Stimulated activated effector memory CD8-positive, alpha-beta T cell treated with anti-CD3 and anti-CD28 coated beads, Interleukin-12 subunit alpha, Interleukin-12 subunit beta, amount 100 ng/mL, for 72 hours (primary cell): ENCODE measurements around the gene SERPINE3.

Experiments used
- ATAC-seq: fragments of 150-1000 bp; cut with Tn5 transposase; 2 replicates; pipeline ENCODE4 v1.10.0; 2021
- DNase-seq, 2 donors: peaks; one replicate each; pipeline ENCODE4 v3.0.0; 2021 to 2022; ENCODE audit warnings: low spot score in 2 of 2
- H3K27ac Mint-ChIP-seq: one replicate; pipeline ENCODE4 v1.8.0; 2022; ENCODE audit warnings: mild to moderate bottlenecking, mixed read lengths
- H3K36me3 Mint-ChIP-seq: one replicate; pipeline ENCODE4 v1.8.0; 2022; ENCODE audit warnings: mild to moderate bottlenecking, mixed read lengths
- H3K4me1 Mint-ChIP-seq: one replicate; pipeline ENCODE4 v1.8.0; 2022; ENCODE audit warnings: mixed read lengths
- H3K4me3 Mint-ChIP-seq: one replicate; pipeline ENCODE4 v1.8.0; 2022; ENCODE audit warnings: mild to moderate bottlenecking, mixed read lengths
- H3K9me3 Mint-ChIP-seq: one replicate; pipeline ENCODE4 v1.8.0; 2022; ENCODE audit warnings: mixed read lengths

The SERPINE3 gene

DNA sequence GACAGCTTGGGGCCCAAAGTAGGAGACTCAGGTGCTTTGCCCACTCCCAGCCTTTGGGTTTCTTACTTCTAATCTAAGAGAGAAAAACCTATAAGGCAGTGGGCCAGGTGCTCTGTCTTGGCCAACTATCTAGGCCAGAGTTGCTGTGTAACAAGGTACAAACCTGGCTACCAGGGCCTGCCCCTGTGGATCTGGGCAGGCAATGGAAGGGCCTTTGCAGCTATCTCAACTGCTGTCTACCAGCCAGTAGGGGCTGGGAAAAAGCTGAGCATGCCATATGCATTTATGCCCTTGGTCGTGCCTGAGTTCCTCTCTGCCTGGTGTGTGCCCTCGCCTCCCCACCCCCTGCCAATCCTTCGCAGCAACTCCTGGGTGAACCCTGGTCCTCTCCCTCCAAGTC is 16.7 kb upstream of the SERPINE3 start:
- DNase-seq (no peak), ATAC-seq (no peak)
- H3K4me1 Mint-ChIP-seq: peaks cover 5% of the 10 kb centered on the region
- H3K9me3 Mint-ChIP-seq: no peaks in the 10 kb centered on the region
- no peaks in the 10 kb centered on the region for H3K36me3 Mint-ChIP-seq
- H3K27ac Mint-ChIP-seq: no peak overlapping the region
- no peak overlapping the region for H3K4me3 Mint-ChIP-seq

DNA sequence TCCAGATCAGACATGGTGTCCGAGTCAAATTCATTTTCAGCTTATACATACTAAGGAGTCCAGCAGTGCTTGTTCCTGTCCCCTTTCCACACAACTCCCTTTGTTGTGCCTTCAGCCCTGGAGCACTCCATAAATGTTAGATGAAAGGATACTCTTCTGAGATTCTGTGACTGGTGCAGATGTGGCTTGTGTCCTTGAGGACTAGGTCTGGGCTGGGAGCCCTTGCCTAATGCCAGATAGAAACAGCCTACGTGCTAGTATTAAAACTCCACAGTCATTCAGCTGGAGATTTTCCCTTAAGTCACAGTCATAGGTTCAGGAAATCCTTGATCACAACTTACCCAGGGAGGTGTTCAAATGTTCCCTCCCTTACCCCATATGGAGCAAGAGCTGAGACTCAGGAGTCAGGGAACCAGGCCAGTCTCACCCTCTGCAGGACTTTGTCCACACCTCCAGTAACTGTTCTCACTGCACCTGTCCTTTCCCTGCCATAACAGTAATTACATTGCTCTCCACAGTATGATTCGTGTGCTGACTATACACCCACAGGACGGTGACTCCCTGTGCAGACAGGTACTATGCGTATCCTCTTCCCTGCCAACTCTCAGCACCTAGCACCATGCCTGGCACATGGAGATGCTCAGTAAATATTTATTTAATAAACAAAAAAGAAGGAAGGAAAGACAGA is 15.5 kb upstream of the SERPINE3 start:
- Mint-ChIP-seq H3K9me3 (no peaks in the 10 kb centered on the region), H3K4me3 (no peak overlapping the region), H3K27ac (no peak overlapping the region), H3K36me3 (no peaks in the 10 kb centered on the region), H3K4me1 (peaks cover 5% of the 10 kb centered on the region)
- DNase-seq: no peak
- ATAC-seq: no peak

DNA sequence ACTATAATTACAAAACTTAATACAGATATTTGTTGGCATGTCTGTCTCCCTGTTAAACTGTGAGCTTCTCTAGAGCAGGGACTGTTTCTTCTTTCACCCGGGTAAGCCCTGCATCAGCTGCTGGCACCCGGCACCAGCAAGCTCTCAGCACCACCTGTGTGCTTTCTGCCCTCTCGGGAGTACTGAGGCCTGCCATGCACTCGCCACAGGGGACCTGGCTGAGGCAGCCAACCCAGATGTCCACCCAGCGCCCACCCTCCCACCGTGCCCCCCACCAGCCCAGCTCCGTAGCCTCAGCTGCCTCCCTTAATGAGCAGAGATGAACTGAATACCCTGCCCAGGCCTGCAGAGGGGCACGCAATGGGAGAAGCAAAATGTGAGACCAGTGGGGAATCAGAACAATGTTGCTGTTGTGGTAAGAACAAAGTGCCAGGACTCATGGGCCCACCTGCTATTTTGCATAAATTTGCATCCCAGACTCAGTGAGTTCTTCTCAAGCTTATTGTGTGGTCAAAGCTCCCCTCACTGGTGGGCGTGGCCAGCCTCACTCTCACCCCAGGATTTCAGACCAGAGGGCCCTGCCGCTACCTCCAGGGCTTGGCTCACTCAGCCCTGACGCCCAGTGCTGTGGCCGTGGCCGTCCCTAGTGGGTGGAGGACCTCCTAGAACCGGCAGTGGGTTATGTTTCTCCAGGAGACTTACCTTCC is 14.6 kb upstream of the SERPINE3 start:
- no peak overlapping the region for H3K27ac Mint-ChIP-seq
- no peak for ATAC-seq
- H3K4me1 Mint-ChIP-seq: peaks cover 5% of the 10 kb centered on the region
- H3K36me3 Mint-ChIP-seq: no peaks in the 10 kb centered on the region
- no peaks in the 10 kb centered on the region for H3K9me3 Mint-ChIP-seq
- no peak overlapping the region for H3K4me3 Mint-ChIP-seq
- DNase-seq: no peak

DNA sequence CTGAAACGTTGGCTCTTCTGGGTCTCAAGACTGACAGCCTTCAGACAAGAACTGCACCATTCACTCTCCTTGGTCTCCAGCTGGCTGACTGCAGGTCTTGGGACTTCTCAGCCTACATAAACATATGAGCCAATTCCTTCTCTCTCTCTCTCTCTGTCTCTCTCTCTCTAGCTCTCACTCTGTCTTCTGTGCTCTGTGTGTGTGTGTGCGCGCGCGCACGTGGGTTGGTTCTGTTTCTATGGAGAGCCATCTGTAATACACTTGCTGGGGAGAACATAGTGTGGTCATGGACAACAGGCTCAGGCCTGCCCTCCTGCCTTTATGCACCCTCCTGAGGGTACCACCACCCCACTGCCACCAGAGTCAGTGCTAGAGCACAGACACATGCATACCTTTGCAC is 13.7 kb upstream of the SERPINE3 start:
- H3K36me3 Mint-ChIP-seq: no peaks in the 10 kb centered on the region
- DNase-seq: no peak
- H3K27ac Mint-ChIP-seq: no peak overlapping the region
- H3K4me3 Mint-ChIP-seq: no peak overlapping the region
- ATAC-seq: no peak
- no peaks in the 10 kb centered on the region for H3K9me3 Mint-ChIP-seq
- peaks cover 10% of the 10 kb centered on the region for H3K4me1 Mint-ChIP-seq

DNA sequence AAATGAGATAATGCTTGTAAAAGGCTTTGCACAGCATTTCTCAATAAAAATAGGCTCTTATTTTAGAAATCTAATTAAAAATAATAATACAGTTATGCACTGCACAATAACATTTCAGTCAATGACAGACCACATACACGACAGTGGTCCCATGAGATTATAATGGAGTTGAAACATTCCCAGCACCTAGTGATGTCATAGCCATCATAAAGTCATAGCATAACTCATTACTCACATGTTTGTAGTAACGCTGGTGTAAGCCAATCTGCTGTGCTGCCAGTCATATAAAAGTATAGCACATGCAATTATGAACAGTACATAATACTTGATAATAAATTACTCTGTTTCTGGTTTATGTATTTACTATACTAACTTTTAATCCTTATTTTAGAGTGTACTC is 12.7 kb upstream of the SERPINE3 start:
- Mint-ChIP-seq H3K27ac (no peak overlapping the region), H3K9me3 (no peaks in the 10 kb centered on the region), H3K36me3 (no peaks in the 10 kb centered on the region), H3K4me1 (peaks cover 18% of the 10 kb centered on the region), H3K4me3 (no peak overlapping the region)
- DNase-seq: no peak
- ATAC-seq: no peak

DNA sequence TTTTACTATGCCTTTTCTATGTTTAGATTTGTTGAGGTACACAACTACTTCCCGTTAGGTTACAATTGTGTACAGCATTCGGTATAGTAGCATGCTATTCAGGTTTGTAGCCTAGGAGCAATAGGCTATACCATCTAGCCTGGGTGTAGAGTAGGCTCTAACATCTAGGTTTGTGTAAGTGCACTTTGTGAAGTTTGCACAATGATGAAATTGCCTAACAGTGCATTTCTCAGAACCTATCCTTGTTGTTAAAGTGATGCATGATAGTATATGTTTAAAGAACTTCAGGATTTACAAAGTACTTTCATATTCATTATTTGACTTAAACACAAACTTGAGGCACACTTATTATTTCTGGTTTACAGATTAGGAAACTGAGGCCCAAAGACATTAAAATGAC is 11.5 kb upstream of the SERPINE3 start:
- no peak overlapping the region for H3K4me3 Mint-ChIP-seq
- H3K9me3 Mint-ChIP-seq: no peaks in the 10 kb centered on the region
- ATAC-seq (no peak), DNase-seq (no peak)
- H3K36me3 Mint-ChIP-seq: no peaks in the 10 kb centered on the region
- no peak overlapping the region for H3K27ac Mint-ChIP-seq
- H3K4me1 Mint-ChIP-seq: peaks cover 18% of the 10 kb centered on the region

DNA sequence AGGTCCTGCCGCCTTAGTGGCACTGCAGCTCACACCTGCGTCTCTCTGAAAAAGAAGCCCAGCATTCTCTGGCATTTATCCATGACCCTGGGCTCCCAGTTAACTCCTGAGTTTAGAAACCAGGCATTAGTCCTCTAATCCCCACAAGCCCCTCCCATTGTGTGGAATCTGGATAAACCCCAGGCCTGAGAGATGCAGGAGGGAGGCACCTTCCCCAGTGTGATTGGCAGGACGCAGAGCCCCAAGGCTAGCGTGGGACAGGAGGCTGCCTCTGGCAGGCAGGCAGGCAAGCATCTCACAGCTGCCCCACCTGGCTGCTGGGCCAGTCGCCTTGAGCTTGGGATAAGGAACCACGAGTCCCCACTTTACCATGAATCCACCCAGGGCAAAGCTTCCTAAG is 11.0 kb upstream of the SERPINE3 start:
- Mint-ChIP-seq H3K36me3 (no peaks in the 10 kb centered on the region), H3K27ac (no peak overlapping the region), H3K4me3 (no peak overlapping the region), H3K9me3 (no peaks in the 10 kb centered on the region), H3K4me1 (peaks cover 14% of the 10 kb centered on the region)
- peak in 1 of 2 donors; percentile 22 for DNase-seq
- no peak for ATAC-seq

DNA sequence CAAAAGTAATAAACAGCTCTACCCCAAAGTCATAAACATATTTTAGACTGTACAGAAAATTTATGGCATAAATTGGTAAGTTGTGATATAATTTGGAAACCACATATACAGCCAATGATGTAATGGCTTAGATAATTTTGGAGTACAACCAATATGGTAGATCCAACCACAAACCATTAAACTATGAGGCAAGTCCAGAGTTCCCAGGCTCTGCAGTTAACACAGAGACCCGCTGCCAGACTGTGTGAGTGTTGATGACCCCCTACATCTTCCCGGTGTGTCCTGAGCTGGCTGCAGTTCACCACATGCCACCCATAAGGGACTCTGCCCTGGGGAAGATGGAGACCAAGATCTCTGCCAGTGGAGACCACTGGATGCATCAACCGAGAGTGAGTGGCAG is 9.9 kb upstream of the SERPINE3 start:
- no peak for ATAC-seq
- no peak overlapping the region for H3K27ac Mint-ChIP-seq
- DNase-seq: peak in 1 of 2 donors; percentile 26
- no peak overlapping the region for H3K4me3 Mint-ChIP-seq
- H3K36me3 Mint-ChIP-seq: no peaks in the 10 kb centered on the region
- H3K9me3 Mint-ChIP-seq: no peaks in the 10 kb centered on the region
- H3K4me1 Mint-ChIP-seq: peaks cover 13% of the 10 kb centered on the region

DNA sequence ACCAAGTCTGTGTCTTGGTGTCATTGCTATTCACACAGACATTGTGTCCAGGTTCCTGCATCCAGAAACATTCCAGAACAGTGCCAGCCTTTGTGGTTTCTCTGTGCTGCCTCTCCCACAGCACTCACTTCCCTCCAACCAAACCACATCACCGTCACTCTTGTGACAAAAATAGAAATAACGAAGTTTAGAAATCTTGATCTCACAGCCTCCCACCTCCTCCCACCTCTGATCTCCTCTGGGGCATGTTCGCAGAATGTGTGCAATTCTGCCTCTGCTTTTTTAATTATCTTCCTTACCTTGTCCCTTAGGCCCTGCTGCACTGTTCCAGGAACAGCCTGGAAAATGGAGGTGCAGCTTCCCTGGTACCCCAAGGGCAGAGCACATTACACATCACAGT is 8.7 kb upstream of the SERPINE3 start:
- DNase-seq (no peak), ATAC-seq (no peak)
- Mint-ChIP-seq H3K4me3 (no peak overlapping the region), H3K36me3 (no peaks in the 10 kb centered on the region), H3K27ac (peak overlapping the region; percentile 10), H3K9me3 (no peaks in the 10 kb centered on the region), H3K4me1 (peaks cover 13% of the 10 kb centered on the region)

DNA sequence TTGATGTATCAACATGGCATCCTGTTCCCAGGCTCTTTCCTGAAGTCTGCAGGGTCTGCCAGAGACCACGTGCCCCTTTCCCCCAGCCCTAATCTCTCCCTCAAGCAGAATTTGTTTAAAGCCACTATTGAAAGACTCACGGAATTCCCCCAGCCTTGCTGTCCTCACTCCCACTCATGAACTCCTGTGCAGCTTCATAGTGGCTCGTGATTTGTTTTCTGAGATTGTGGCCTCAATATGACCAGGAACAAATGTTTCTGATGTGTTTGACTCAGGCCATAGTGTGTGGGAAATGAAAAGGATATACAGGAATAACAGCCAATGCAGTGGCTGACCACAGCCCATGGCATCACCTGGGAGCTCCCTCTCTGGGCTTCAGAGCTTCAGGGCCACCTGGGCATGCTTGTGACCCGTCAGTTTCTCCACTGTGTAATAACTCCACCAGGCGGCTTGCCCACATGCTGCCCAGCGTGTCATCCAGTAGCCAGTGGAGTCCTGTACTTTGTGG is 8.1 kb upstream of the SERPINE3 start:
- Mint-ChIP-seq H3K9me3 (no peaks in the 10 kb centered on the region), H3K4me1 (peaks cover 13% of the 10 kb centered on the region), H3K36me3 (no peaks in the 10 kb centered on the region), H3K4me3 (no peak overlapping the region), H3K27ac (peak overlapping the region; percentile 10)
- DNase-seq (no peak), ATAC-seq (peak; percentile 58)

DNA sequence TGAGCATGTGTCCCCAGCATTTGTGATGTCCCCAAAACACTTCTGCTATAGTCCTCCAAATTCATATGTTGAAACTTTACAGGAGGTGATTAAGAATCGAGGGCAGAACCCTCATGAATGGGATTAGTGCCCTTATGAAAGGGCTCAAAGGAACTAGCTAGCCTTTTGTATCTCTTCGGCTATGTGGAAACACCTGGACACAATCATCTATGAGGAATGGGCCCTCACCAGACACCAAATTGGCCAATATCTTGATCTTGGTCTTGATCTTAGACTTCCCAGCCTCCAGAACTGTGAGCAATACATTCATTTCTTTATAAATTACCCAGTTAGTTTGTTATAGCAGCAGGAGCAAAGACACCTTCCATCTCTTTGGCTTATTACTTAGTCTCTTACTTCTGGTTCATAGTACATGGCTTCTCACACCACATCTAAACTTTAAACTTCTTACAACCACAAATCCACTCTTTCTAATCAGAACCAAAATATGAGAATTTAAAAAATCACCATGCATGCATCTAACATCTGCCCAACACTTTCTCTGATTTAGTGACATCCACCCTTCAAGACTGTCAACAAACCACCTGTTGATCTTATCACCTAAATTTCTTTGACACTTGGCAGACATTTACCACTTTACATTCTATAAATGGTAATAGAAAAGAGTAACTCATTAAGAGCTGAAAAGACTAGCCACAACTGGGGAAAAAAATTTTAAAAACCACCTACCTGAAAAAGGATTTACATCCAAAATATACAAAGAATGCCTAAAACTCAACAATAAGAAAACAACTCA is 6.7 kb upstream of the SERPINE3 start:
- H3K9me3 Mint-ChIP-seq: no peaks in the 10 kb centered on the region
- no peak overlapping the region for H3K27ac Mint-ChIP-seq
- no peak for DNase-seq
- H3K4me1 Mint-ChIP-seq: peaks cover 13% of the 10 kb centered on the region
- ATAC-seq: no peak
- no peaks in the 10 kb centered on the region for H3K36me3 Mint-ChIP-seq
- H3K4me3 Mint-ChIP-seq: no peak overlapping the region

DNA sequence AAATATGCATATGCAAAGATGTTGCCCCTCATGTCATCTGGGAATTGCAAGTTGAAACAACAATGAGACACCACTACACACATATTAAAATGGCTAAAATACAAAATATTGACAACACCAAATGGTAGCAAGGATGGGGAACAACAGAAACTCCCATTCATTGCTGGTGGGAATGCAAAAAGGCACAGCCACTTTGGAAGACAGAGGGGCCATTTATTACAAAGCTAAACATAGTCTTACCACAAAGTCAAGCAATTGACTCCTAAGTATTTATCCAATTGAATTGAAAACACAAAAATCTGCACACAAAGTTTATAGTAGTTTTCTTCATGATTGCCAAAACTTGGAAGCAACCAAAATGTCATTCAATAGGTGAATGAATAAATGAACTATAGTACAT is 6.1 kb upstream of the SERPINE3 start:
- H3K36me3 Mint-ChIP-seq: no peaks in the 10 kb centered on the region

DNA sequence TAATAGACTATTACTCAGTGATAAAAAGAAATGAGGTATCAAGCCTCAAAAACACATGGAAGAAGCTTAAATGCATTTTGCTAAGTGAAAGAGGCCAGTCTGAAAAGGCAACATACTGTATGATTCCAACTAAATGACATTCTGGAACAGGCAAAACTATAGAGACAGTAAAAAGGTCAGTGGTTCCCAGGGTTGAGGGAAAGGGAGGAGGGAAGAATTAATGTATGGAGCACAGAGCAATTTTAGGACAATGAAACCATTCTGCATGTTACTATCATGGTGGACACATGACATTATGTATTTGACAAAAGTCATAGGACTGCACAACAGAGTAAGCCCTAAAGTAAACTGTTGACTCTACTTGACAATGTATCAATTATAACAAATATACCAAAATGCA is 5.7 kb upstream of the SERPINE3 start:
- ATAC-seq (no peak), DNase-seq (no peak)
- no peaks in the 10 kb centered on the region for H3K9me3 Mint-ChIP-seq
- no peaks in the 10 kb centered on the region for H3K36me3 Mint-ChIP-seq
- no peak overlapping the region for H3K27ac Mint-ChIP-seq
- no peak overlapping the region for H3K4me3 Mint-ChIP-seq
- H3K4me1 Mint-ChIP-seq: peaks cover 13% of the 10 kb centered on the region

More for the DNA sequence above, 6.1 kb upstream of the SERPINE3 start:
- ATAC-seq (no peak), DNase-seq (no peak)
- Mint-ChIP-seq H3K27ac (no peak overlapping the region), H3K4me1 (peaks cover 13% of the 10 kb centered on the region), H3K9me3 (no peaks in the 10 kb centered on the region), H3K4me3 (no peak overlapping the region)

DNA sequence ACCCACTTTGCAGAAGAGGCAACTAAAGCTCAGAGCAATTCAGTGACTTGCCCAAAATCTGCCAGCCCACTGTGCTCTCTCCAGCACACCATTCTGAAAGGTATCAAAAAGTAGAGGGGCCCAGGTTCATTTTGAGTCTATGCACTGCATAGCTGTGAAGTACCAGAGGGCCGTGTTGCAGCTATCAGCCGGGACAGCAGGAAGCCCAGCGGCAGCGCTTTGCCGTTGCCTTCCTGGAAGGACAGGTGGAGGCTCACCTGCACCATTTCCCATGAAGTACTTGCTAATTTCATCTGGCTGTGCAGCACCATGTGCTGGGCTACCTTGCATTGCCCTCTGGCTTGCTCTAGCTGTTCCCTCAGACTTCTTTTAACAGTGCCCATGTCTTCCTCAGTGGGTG is 2.7 kb upstream of the SERPINE3 start:
- no peak for ATAC-seq
- Mint-ChIP-seq H3K4me3 (no peak overlapping the region), H3K9me3 (no peaks in the 10 kb centered on the region), H3K36me3 (no peaks in the 10 kb centered on the region), H3K4me1 (no peaks in the 10 kb centered on the region), H3K27ac (no peak overlapping the region)
- DNase-seq: no peak

DNA sequence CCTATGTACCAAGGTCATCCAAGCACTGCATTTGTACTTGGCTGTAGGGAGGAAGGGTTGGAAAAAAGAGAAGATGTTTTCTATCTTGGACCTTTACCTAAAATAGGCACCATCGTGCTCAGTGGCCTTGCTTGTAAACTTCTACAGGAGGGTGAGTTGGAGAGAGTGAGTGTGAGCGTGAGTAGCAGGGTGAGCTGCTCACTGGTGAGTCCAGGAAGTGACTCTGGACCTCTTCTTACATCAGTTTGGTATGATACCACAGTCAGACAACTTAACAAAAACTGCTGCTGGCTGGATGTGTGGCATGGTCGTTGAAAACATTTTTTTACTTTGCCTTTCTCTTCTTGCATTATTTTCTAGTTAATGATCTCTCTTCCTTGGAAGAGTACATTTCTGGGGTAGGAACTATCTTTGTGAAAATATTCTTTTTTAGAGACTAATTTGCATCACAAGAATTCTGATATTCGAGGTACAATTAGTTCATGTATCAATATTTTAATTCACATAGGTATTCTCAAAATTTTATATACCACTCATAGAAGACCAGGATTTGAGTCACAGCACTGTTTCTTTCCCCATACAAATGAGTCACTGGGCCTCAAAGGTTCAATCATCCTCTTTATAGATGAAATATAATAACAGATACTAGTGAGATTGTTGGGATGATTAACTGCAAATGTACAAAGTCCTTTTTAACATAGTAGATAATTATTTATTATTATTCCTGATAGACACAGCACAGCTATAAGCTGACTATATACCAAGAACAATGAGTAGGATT is 651 bp downstream of the SERPINE3 start:
- peak; percentile 53 for ATAC-seq
- H3K36me3 Mint-ChIP-seq: no peaks in the 10 kb centered on the region
- no peak overlapping the region for H3K27ac Mint-ChIP-seq
- H3K4me1 Mint-ChIP-seq: no peaks in the 10 kb centered on the region
- DNase-seq: no peak
- no peaks in the 10 kb centered on the region for H3K9me3 Mint-ChIP-seq
- no peak overlapping the region for H3K4me3 Mint-ChIP-seq
